Measurements from ENCODE around the gene TXNDC12. TPM values are rescaled to one million over a fixed set of nuclear protein-coding genes. Genes with fewer than 3 reads are reported as not detected.
A peak's percentile ranks its signal among the peaks of the same experiment; 100 is the strongest.
"Not testable (repeated sequence)": the region's sequence is repeated elsewhere in the genome, so short reads cannot be mapped to it uniquely, and the experiment has no call there.

Gene TXNDC12
- total RNA-seq, 2 donors from 2014 or later: 51.7 to 68.1 TPM

- peak; percentile 87 for DNase-seq
- Histone ChIP-seq H3K27ac (peak within 1 kb of the TSS; percentile 84), H3K36me3 (no peaks in the 10 kb centered on the region), H3K9ac (ENCODE audit: low read depth in 2 of 2, low read length in 2 of 2) (peak within 1 kb of the TSS; percentile 92 to 94), H3K4me1 (peaks cover 6% of the 10 kb centered on the region), H3K27me3 (no peaks in the 10 kb centered on the region), H3K9me3 (no peaks in the 10 kb centered on the region), H3K4me3 (peak within 1 kb of the TSS; percentile 79)
- no peak for TF ChIP-seq CTCF (IDR thresholded peaks at IDR 0.05)
- intact Hi-C loops (cut with DNase I): no loop called here
These were observed 21.6 kb downstream of the TXNDC12 start, which contains the start of gene KTI12 for GRCh38 chr1:52033190-52034049. Gene KTI12, minus strand, starts transcription at chr1:52033810. Its CDS starts 49 bp downstream, at chr1:52033761.

- Histone ChIP-seq H3K4me3 (peak overlapping the region; percentile 79), H3K4me1 (peaks cover 6% of the 10 kb centered on the region)
- intact Hi-C loops (cut with DNase I): no loop called here
These were observed 22.2 kb downstream of the TXNDC12 start for GRCh38 chr1:52032785-52033131.

GRCh38 chr1:52032124-52032784 is 22.7 kb downstream of the TXNDC12 start:
- intact Hi-C loops (cut with DNase I): no loop called here
- Histone ChIP-seq H3K27me3 (no peaks in the 10 kb centered on the region), H3K9ac (ENCODE audit: low read depth in 2 of 2, low read length in 2 of 2) (peak overlapping the region; percentile 92 to 94), H3K9me3 (no peaks in the 10 kb centered on the region), H3K4me3 (peak overlapping the region; percentile 79), H3K27ac (no peak overlapping the region), H3K36me3 (no peaks in the 10 kb centered on the region), H3K4me1 (peaks cover 6% of the 10 kb centered on the region)
- DNase-seq: no peak
- no peak for TF ChIP-seq CTCF (IDR thresholded peaks at IDR 0.05)

More at GRCh38 chr1:52032785-52033131, 22.2 kb downstream of the TXNDC12 start:
- no peak for TF ChIP-seq CTCF (IDR thresholded peaks at IDR 0.05)
- no peaks in the 10 kb centered on the region for H3K36me3 ChIP-seq
- H3K27me3 ChIP-seq: no peaks in the 10 kb centered on the region
- peak overlapping the region; percentile 84 for H3K27ac ChIP-seq
- H3K9me3 ChIP-seq: no peaks in the 10 kb centered on the region
- peak overlapping the region; percentile 92 to 94 for H3K9ac ChIP-seq (ENCODE audit: low read depth in 2 of 2, low read length in 2 of 2)
- DNase-seq: peak; percentile 61

- H3K4me3 ChIP-seq; intact Hi-C loops (cut with DNase I); H3K9me3 ChIP-seq; H3K9ac ChIP-seq (ENCODE audit: low read depth in 2 of 2, low read length in 2 of 2); H3K4me1 ChIP-seq; H3K27me3 ChIP-seq; H3K36me3 ChIP-seq; DNase-seq; H3K27ac ChIP-seq: not testable (repeated sequence)
These were observed 26.2 kb downstream of the TXNDC12 start for GRCh38 chr1:52028839-52029238.

GRCh38 chr1:52028328-52028727 is 26.7 kb downstream of the TXNDC12 start:
- TF ChIP-seq CTCF (IDR thresholded peaks at IDR 0.05): no peak
- Histone ChIP-seq H3K9me3 (no peaks in the 10 kb centered on the region), H3K9ac (ENCODE audit: low read depth in 2 of 2, low read length in 2 of 2) (peak overlapping the region in 1 of 2 donors; percentile 8), H3K27me3 (no peaks in the 10 kb centered on the region), H3K27ac (no peak overlapping the region), H3K4me1 (peaks cover 6% of the 10 kb centered on the region), H3K36me3 (no peaks in the 10 kb centered on the region), H3K4me3 (no peak overlapping the region)
- no peak for DNase-seq
- intact Hi-C loops (cut with DNase I): no loop called here
